ENCODE data around the gene FNDC1.

FNDC1 gene

DNA sequence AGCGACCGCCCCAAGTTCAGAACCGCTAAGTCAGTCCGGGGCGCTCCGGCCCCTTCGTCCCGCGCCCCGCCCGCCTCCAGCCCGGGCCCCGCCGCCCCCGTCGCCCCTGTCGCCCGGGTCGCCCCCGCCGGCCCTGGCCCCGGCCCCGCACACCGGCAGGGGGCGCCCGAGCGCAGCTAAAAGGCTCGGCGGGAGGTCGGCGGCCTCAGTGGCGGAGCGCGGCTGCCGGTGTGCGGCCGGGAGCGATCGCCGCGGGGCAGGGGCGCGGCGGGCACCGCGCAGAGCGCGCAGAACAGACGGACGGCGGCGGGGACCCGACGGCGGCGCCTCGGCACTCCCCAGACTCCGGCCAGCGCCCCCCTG lies at the start of gene FNDC1:
TSS of gene FNDC1 (plus strand) at position 208 of the 363 bp plus-strand sequence. CDS start 197 bp downstream, outside the sequence.
- in situ Hi-C loops (cut with MboI; ENCODE audit: low sequenced_read_pairs), result no loop called here

DNA sequence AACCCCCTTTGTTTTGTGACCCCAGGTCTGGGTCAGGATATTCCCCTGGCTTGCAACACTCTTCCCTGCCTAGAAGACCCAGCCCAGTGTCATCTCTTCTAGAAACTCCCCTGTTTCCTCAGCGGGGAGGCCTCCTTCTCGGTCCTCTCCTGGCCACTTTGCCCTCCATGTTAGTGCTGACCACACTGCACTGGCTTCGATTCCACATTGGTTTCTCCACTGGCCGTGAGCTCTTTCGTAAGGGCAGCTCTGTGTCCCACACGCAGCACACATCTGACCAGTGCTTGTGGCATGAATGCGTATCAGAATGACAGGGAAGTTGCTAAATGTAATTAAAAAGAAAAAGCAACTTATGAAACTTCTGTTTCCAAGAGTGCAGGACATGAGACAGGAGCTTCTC lies 49.4 kb upstream of the FNDC1 start:
- in situ Hi-C loops (cut with MboI; ENCODE audit: low sequenced_read_pairs), result loop anchor here (25.0 kb wide), 1 partner anchor 882 kb away; no protein-coding TSS in a partner anchor

DNA sequence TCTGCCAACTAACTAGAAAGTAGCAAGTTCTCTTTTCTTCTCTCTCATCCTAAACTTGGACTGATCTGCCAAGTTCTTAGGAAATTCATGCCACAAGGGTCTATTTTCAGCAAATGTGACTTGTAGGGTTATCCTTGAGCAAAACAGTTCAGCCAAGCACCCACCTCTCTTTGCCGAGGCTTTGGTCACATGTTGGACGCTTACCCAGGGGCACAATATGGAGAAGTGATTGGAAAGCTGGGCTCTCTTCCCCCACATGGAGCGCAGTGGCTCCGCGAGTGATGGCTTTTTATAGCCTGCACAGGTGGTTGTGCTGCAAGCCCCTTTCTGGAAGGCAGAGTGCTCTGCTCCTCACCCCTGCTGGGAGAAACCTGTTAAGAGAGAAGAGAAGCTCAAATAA lies 47.7 kb upstream of the FNDC1 start:
- in situ Hi-C loops (cut with MboI; ENCODE audit: low sequenced_read_pairs), result loop anchor here (25.0 kb wide), 1 partner anchor 884 kb away; no protein-coding TSS in a partner anchor

DNA sequence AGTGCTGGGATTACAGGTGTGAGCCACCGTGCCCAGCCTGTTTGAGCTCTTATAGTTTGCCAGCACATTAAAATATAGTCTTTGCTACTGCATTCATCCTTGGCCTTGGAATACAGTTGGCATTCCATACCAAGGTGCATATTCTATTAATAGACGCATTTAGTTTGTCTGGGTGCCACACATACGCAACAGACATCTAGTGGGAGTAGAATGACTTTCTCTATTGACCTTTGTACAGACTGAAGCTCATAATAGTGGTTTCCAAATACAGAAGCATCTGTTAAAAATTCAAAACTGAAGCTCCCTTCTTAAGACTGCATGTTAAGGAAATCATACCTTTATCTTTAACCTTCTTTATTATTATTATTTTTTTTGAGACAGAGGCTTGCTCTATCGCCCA lies 46.7 kb upstream of the FNDC1 start:
- in situ Hi-C loops (cut with MboI; ENCODE audit: low sequenced_read_pairs), result loop anchor here (25.0 kb wide), 1 partner anchor 885 kb away; no protein-coding TSS in a partner anchor

DNA sequence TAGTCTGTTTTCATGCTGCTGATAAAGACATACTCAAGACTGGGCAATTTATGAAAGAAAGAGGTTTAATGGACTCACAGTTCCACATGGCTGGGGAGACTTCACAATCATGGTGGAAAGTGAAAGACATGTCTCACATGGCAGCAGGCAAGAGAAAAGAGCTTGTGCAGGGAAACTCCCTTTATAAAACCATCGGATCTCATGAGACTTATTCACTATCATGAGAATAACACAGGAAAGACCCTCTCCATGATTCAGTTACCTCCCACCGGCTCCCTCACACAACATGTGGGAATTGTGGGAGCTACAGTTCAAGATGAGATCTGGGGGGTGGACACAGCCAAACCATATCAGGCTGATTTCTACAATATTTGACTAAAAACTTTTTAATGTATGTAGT lies 45.4 kb upstream of the FNDC1 start:
- in situ Hi-C loops (cut with MboI; ENCODE audit: low sequenced_read_pairs), result loop anchor here (25.0 kb wide), 1 partner anchor 887 kb away; no protein-coding TSS in a partner anchor

DNA sequence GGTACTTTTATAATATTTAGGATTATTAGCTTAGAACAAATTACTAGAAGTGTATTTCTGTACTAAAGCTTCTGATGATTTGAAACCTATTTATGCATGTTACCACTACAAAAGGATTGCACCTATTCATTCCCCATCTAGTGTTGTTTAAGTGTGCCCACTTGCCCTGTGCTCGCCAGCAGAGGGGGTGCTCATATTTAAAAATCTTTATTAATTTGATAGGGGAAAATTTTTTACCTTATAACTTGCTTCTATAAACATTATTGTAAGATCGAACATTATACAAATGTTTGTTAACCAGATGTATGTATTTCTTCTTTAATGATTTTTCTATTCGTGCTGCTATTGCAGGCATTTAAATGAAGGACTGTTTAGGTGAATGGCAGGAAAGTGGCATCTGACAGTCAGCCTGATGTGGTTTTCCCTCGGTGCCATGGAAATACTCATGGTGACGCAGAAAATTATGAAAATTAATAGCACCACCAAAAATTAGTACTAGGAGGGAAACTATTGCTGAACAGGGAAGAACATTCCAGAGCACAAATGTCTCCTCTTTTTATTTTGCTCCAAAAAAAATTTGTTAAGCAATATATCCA lies 44.1 kb upstream of the FNDC1 start:
- in situ Hi-C loops (cut with MboI; ENCODE audit: low sequenced_read_pairs), result no loop called here

DNA sequence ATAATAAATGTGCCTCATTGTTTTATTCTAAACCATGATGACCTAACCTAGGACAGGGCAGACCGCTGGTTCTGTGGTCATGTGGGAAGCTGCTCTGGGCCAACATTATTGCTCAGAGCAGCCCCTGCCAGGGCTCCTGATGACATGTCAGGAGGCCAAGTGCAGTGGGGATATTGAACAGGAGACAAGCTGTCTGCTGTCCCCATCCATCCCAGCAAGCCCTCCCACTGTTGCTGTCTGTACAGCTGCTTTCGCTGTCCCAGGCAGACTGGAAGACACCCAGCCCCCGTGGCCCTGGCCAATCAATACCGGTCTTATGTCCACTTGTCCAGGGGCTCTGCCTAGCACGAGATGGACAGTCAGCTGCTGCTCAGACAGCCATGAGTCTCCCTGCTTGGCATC lies 43.2 kb upstream of the FNDC1 start:
- in situ Hi-C loops (cut with MboI; ENCODE audit: low sequenced_read_pairs), result no loop called here

DNA sequence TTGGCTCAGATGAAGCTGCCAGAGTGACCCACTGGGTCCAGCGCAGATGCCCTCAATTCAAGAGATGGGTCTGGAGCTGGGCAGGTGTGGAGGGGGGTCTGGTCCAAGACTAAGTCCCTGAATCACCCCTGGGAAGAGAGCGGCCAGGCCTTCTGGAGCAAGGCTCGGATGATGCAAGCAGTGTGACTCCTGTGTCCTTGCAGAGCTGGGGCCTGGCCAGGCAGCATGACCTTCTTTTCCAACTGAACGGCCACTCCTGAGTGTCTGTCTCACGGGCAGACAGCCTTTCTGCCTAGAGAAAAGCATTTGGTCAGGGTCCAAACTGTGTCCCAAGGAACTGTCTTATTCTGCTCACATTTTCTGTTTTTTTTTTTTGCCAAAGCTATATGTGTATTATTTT lies 42.6 kb upstream of the FNDC1 start:
- in situ Hi-C loops (cut with MboI; ENCODE audit: low sequenced_read_pairs), result no loop called here

DNA sequence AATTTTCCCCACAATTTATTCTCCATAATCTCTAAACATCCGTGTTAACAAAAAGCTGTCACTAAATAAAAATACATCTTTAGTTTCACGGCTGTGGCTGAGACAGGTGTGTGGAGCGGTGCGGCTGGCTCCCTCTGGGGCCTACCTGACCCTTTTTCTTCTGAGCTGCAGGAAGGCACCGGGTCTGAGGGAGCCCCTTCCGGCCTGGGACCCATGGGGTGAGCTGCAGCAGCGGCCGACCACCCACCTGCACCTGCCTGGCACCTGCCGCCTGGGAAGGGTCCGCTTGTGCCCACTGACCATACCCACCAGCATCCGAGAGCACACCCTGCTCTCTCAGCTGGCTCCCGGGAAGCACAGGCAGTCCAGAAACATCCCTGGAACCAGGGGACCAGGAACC lies 41.5 kb upstream of the FNDC1 start:
- in situ Hi-C loops (cut with MboI; ENCODE audit: low sequenced_read_pairs), result no loop called here

DNA sequence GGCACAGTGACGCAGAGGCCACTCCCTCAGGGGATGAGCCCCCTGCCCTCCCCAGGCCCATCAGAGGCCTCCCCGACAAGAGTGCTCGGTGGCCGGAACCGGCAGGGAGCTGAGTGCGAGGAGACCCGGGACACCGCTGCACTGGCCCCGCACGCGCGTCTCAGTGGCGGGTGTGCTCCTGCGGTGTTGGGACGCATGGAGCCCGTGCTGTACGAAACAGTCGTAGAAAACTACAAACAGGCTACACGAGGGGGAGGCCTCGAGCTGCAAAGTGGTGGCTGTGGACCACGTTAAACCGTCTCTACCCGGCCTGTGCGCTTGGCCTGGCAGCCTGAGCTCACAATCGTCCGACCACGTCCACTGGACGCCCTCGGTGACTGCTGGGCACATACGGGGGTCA lies 40.2 kb upstream of the FNDC1 start:
- in situ Hi-C loops (cut with MboI; ENCODE audit: low sequenced_read_pairs), result no loop called here

DNA sequence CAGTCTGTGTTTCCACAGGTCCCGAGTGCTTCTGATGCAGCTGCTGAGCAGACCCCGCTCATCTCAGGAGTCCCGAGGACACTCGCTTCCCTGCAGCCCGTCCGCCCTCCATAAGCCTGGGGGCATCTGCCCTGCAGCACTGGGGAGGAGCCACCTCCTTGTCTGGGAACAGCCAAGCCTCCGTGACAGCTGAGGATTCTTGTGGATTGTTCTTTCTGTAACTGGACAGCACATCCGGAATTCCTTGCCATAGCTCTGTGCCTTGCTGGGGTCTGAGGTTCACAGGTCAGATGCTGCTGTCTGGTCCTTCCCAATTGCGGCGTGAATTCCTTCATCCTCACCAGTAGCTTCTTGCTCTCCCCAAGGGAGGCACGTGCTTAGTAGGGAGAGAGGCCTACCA lies 38.4 kb upstream of the FNDC1 start:
- in situ Hi-C loops (cut with MboI; ENCODE audit: low sequenced_read_pairs), result no loop called here

DNA sequence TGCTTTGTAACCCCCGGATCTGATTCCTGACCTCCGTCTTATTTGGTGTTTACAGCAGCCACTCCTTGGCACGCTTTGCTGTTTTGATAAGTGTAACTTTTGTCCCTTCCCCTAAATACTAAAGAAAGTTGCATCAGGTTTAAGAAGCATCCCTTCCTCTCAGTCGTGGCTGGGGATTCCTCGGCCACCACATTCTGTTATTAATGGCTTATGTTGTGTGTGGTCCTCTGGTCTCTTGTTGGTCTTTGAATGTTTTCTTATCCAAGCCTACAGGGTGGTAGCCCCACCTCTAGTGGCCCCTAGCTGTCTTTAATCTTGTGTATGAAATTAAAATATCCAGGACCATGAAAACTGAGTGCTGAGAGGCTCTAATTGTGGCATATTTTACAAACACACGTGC lies 37.5 kb upstream of the FNDC1 start:
- in situ Hi-C loops (cut with MboI; ENCODE audit: low sequenced_read_pairs), result no loop called here

DNA sequence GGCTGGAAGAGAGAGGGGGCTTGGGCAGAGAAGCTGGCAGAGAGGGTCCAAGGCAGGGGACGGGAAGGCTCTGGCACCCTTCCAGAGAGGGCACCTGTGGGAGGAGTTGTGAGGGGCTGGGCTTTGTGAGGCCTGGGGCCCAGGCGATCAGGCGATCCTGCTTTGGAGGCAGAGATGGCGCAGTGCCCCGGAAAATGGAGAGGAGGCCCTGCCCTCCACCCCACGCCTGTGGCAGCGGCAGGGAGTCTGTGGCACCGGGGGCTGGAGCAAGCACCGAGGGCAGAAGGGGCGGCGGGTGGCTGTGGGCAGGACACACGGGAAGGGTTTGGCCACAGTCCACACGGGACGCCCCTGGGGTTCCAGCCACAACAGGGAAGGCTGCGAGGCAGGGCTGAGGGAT lies 36.5 kb upstream of the FNDC1 start:
- in situ Hi-C loops (cut with MboI; ENCODE audit: low sequenced_read_pairs), result no loop called here

DNA sequence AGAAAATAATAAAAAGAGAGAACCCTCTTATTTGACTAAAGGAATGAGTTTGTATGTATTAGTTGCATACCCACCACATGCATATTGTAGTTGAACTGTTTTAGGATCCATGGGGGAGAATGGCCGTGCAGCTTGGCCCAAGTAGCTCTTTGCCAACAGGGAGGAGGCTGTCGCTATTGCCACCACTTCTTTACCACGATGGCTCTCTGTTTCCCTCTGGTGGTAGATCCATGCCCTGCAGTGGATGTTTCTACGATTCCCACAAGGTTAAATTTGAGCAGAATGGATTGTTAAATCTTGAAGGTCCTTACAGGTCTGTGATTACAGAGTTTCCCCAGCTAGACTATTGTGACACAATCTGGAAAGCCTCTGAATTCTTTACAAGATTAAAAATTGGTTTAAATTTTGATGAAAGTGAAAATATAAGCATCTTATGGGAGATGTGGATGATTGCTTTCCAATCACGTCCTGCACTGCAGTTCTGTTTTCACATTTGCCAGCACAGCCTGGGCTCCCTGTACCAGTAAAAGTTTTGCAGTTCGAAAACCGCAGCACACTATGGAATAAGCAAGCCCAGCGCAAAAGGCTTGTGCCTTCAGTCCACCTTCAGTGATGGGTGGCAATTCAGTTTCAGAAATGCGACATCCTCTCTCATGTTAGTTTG lies 34.4 kb upstream of the FNDC1 start:
- in situ Hi-C loops (cut with MboI; ENCODE audit: low sequenced_read_pairs), result no loop called here

DNA sequence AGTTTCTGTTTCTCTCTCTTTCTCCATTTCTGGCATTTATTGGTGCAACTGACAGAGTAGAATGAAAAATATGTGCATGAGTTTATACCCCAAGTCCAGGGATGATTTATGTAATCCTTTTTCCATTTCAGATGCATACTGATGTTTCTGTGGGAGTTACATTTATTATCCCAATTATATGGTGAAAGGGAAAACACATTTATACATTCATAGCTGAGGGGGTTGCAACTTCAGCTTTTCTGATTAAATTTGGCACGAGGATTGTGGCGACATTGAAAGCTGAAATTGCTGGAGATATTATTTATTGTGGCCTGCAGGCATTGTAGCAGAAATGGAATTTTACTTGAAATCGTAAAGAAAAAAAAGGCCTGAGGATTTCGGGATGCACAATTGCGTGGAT lies 31.5 kb upstream of the FNDC1 start:
- in situ Hi-C loops (cut with MboI; ENCODE audit: low sequenced_read_pairs), result no loop called here

DNA sequence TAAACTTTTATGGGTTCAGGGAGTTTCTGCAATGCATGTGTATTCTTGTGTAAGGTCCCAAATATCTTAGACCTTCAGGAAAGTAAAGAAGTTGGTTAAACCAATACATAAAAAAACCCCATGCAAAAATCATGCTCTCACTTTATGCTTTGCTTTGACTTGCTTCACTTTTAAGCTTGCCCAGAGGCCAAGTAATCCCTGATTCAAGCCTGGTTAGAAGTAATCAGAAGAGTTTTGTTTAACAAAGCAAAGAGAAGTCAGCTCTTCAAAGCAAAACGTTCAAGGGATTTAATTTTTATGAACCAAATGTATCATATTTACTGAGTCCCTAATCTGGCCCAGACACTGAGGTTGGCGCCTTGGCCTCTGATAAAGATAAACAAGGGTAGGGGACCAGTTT lies 26.7 kb upstream of the FNDC1 start:
- in situ Hi-C loops (cut with MboI; ENCODE audit: low sequenced_read_pairs), result no loop called here

DNA sequence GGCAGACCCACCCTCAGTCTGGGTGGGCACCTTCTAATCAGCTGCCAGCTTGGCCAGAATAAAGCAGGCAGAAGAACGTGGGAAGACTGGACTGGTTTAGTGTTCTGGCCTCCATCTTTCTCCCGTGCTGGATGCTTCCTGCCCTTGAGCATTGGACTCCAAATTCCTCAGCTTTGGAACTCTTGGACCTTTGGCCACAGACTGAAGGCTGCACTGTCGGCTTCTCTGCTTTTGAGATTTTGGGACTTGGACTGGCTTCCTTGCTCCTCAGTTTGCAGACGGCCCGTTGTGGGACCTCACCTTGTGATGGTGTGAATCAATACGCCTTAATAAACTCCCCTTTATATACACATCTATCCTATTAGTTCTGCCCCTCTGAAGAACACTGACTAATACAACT lies 20.6 kb upstream of the FNDC1 start:
- in situ Hi-C loops (cut with MboI; ENCODE audit: low sequenced_read_pairs), result no loop called here

DNA sequence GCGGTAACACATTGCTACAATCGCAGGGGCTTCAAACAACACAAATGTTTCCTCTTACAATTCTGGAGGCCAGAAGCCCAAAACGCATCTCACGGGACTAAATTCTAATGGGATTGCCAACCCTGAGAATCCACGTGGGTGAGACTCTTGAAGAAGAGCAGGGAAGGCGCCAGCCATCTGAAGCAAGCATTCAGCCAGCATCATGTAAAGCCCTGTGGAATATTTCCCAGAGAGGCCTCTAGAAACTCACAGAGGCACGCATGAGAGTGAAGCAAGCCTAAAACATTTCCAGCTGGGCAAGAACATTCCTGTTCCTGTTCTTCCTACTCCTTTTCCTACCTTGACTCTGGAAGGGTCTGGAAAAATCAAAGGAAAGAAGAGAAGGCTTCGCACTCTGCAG lies 19.6 kb upstream of the FNDC1 start:
- in situ Hi-C loops (cut with MboI; ENCODE audit: low sequenced_read_pairs), result no loop called here

DNA sequence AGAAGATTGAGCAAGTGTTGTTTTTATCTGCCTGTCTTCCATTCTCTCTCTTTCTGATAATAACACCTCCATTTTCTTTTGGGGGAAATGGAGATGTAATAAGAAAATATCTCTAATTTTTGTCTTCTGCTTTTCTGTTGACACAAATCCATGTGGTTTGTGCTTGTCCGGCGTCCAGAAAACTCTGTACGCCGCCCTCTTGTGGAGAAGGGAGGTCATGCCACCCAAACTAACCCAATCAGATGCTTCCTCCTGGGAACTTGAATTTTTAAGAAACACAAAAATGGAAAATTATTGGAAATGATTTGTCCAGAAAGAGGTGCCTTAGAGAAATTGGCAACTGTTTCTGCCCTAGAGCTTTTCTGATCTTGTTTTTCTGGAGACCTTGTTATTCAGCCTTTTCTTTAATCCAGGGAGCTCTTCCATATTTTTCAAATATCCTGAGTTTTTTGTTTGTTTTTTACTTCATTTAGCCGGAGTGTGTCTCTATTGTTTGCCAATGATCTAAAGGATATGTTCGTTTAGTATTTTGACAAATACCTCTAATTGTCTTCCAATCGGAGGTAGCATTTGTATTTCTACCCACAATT lies 17.8 kb upstream of the FNDC1 start:
- in situ Hi-C loops (cut with MboI; ENCODE audit: low sequenced_read_pairs), result no loop called here

DNA sequence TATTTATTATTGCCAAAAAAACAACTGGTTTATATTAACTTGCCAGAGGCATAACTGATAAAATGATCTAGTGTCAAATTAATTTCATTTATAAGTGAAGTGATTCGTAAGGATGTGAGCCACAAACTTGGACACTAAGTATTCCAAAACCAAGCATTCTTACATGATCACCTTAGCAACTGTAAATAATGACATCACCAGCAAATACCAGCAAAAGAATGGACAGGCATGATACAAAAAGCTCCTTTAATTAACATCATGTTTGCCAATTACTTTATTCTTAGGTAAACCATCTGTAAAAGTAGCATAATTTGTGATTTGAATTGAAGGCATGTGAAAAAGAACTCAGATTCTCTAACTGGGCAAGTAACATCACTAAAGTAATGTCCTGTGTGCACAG lies 17.2 kb upstream of the FNDC1 start:
- in situ Hi-C loops (cut with MboI; ENCODE audit: low sequenced_read_pairs), result no loop called here

DNA sequence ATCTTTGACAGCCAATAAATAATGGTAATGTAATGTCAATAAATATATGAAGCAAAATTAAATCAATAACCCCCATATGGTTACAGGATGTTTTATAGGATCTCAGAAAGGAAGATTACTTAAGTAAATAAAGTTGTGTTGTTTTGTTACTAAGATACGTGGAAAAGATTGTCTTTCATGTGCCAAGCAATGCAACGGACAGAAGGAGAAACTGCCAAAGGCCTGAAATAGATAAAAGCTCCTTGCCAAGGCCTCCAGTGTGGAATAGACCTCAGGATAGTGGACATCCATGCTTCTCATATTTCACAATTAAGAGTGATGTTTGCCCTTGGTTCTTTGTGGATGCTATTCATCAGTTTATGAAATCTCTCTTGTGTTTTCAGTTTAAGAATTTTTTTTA lies 16.4 kb upstream of the FNDC1 start:
- in situ Hi-C loops (cut with MboI; ENCODE audit: low sequenced_read_pairs), result no loop called here

DNA sequence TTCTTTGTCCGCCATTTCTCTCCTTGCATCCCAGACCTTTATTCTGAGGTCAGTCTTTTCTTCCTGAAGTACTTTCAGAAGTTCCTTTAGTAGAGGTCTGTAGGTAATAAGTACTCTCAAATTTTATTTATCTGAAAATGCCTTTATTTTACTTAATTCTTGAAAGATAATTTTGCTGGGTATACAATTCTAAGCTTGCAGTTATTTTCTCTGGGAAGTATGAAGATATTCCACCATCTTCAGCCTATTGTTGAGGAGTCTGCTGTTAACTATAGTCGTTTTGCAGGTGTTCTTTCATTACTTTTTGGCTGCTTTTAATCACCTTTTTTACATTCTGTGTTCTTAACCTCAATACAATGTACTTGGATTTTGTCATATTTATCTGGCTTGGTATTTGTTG lies 13.5 kb upstream of the FNDC1 start:
- in situ Hi-C loops (cut with MboI; ENCODE audit: low sequenced_read_pairs), result no loop called here

Data from HL-60/S4 treated with phorbol 12-myristate 13-acetate at 8.2 ng/mL for 4 days and 3 days (cell line).